ENCODE data around the gene CLDND2. TPM values are rescaled to one million over a fixed set of nuclear protein-coding genes. Genes with fewer than 3 reads are reported as not detected.

Gene CLDND2
- total and polyA plus RNA-seq, 12 donors = 1.2 to 2.2 (median 1.6) TPM; not detected in 2

DNA sequence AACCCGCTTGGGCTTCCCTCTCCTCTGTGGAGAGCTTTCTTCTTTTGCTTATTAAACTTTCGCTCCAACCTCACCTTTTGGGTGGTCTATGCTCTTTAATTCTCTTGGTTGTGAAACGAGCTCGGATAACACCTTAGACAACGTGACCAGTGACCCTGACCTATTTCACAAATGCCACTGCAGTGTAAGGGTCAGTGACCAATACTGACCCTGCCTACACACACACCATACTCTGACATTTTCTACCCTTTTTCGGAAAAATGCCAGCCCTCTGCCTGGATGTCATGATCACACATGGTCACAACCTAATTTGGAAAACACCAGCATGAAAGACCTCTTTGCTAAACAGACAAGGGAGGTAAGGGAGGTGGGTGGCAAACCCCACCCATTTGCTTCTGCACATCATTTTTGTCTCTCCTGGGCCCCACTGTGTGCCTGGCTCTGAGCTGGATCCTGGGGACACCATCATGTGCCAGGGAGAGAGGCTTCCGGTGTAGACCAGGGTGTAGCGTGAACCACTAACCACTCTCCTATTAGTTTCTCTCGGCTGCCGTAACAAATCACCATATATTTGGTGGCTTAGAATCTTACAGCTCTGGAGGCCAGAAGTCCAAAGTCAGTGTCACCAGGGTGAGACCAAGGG, 12.5 kb downstream of the CLDND2 start:
- 96 to 97% methylated on average over 10 of the region's 10 CpGs for WGBS, 2 donors
- intact Hi-C loops (cut with DNase I) = no loop called here
- no peak for ATAC-seq

DNA sequence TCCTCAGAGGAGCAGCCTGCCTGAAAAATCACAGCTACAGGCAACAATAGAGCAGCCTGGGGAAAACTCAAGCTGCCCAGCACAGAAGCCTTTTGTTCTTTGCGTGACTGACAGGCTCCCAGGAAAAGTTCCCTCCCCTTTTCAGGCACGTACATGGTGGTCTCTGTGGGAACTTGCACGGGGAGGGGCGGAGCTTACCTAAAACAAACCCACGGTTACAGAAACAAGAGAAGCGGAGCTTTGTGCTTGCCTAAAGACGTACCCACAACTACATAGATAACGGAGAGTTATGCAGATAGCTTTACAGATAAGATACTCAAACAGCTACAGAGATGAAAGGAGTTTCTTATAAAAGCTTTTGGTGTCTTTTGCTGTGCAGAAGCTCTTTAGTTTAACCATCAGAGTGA, 14.1 kb downstream of the CLDND2 start:
- Histone ChIP-seq H3K27ac (no peak overlapping the region), H3K4me3 (no peak overlapping the region), H3K9me3 (no peaks in the 10 kb centered on the region), H3K4me1 (peaks cover 0 to 9% (median 0%) of the 10 kb centered on the region in 9 donors), H3K36me3 (peaks cover 0 to 42% (median 28%) of the 10 kb centered on the region in 9 donors), H3K27me3 (no peaks in the 10 kb centered on the region)
- ATAC-seq (no peak), DNase-seq (no peak)
- TF ChIP-seq, protein P1, sequence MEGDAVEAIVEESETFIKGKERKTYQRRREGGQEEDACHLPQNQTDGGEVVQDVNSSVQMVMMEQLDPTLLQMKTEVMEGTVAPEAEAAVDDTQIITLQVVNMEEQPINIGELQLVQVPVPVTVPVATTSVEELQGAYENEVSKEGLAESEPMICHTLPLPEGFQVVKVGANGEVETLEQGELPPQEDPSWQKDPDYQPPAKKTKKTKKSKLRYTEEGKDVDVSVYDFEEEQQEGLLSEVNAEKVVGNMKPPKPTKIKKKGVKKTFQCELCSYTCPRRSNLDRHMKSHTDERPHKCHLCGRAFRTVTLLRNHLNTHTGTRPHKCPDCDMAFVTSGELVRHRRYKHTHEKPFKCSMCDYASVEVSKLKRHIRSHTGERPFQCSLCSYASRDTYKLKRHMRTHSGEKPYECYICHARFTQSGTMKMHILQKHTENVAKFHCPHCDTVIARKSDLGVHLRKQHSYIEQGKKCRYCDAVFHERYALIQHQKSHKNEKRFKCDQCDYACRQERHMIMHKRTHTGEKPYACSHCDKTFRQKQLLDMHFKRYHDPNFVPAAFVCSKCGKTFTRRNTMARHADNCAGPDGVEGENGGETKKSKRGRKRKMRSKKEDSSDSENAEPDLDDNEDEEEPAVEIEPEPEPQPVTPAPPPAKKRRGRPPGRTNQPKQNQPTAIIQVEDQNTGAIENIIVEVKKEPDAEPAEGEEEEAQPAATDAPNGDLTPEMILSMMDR (IDR thresholded peaks at IDR 0.05) = no peak
- WGBS, 2 donors = 46 to 59% methylated on average over 8 of the region's 8 CpGs
- intact Hi-C loops (cut with DNase I) = no loop called here

More for the DNA sequence above, 12.5 kb downstream of the CLDND2 start:
- TF ChIP-seq, protein P1 (IDR thresholded peaks at IDR 0.05) = no peak
- H3K36me3 ChIP-seq = peaks cover 0 to 27% (median 13%) of the 10 kb centered on the region in 9 donors
- no peak overlapping the region for H3K27ac ChIP-seq
- no peaks in the 10 kb centered on the region for H3K27me3 ChIP-seq
- no peak for DNase-seq
- H3K4me3 ChIP-seq = no peak overlapping the region
- H3K4me1 ChIP-seq = peaks cover 0 to 9% (median 0%) of the 10 kb centered on the region in 9 donors
- H3K9me3 ChIP-seq = no peaks in the 10 kb centered on the region

DNA sequence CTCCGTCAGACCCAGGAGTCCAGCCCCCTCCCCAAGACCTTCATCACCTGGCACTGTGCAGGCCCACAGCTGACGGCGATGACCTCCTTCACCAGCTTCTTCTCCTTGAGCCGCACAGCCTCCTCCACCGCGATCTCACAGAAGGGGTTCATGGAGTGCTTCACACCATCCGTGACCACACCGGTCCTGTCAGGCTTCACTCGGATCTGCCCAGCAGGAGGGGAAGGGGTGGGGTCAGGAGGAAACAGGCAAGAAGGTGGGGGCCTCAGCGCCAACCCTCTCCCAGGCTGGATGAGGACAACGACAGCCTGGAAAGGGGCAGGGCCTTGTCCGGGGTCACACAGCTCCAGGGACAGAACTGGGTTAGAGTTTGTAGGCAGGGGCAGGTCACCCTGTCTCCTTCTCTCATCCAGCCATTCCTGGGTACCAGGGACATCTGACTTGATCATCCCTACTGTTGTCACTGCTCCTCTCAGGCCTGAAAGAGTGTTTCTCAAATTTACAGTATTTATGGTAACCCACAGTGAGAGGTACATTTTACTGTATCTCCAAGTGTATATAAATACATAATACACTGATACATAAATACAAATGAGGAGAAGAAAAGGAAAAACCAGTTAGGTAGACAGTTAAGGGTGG, 14.6 kb downstream of the CLDND2 start:
- H3K36me3 ChIP-seq = peaks cover 0 to 42% (median 34%) of the 10 kb centered on the region in 9 donors
- H3K4me1 ChIP-seq = peaks cover 0 to 9% (median 0%) of the 10 kb centered on the region in 9 donors
- TF ChIP-seq, protein P1 (IDR thresholded peaks at IDR 0.05) = no peak
- DNase-seq (no peak), ATAC-seq (peak in 1 of 8 donors; percentile 38)
- H3K4me3 ChIP-seq = no peak overlapping the region
- WGBS, 2 donors = 62 to 66% methylated on average over 12 of the region's 12 CpGs
- H3K27me3 ChIP-seq = no peaks in the 10 kb centered on the region
- no peaks in the 10 kb centered on the region for H3K9me3 ChIP-seq
- intact Hi-C loops (cut with DNase I) = no loop called here
- H3K27ac ChIP-seq = no peak overlapping the region

DNA sequence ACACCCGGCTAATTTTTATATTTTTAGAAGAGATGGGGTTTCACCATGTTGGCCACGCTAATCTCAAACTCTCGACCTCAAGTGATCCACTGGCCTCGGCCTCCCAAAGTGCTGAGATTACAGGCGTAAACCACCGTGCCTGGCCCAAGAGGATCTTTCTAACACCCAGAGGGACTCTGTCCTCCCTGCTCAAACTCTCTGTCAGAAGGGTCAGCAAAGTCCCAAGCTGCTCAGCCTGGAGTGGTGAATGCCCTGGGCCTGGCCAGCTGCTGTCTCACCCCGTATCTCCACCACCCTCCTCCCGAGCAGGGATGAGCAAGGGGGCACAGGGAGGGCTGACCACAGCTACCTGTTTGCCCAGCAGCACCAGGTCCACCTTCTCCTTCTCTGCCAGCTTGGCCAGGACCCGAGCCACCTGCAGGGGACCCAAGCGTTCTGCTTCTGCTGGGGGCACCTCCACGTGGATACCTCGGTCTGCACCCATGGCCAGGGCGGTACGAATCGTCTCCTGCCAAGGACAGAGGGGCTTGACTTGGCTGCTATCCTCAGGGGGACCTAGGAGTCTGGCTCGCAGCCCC, 15.9 kb downstream of the CLDND2 start:
- Histone ChIP-seq H3K4me3 (no peak overlapping the region), H3K27ac (no peak overlapping the region), H3K27me3 (no peaks in the 10 kb centered on the region), H3K4me1 (peaks cover 0 to 9% (median 0%) of the 10 kb centered on the region in 9 donors), H3K36me3 (peaks cover 0 to 51% (median 34%) of the 10 kb centered on the region in 9 donors), H3K9me3 (no peaks in the 10 kb centered on the region)
- DNase-seq (no peak), ATAC-seq (no peak)
- WGBS, 2 donors = 93 to 95% methylated on average over 16 of the region's 16 CpGs
- TF ChIP-seq, protein P1 (IDR thresholded peaks at IDR 0.05) = no peak
- intact Hi-C loops (cut with DNase I) = no loop called here

All from heart right ventricle (tissue), 16 donors.